NCI-H146 treated with DMSO at 0.1 percent for 48 hours (cell line): ENCODE data around the gene MAP3K8.

ENCODE experiments used
- DNase-seq: peaks from one replicate; lab custom pipeline; 2025; ENCODE audit not compliant: unreplicated experiment; lab: John Stamatoyannopoulos, UW

Gene MAP3K8

GRCh38 chr10:30433730-30434272 lies at the start of gene MAP3K8:
Gene MAP3K8 (plus strand): TSS chr10:30434184. CDS start chr10:30438939, 4,755 bp downstream.
- DNase-seq, result peak; percentile 7

DNA sequence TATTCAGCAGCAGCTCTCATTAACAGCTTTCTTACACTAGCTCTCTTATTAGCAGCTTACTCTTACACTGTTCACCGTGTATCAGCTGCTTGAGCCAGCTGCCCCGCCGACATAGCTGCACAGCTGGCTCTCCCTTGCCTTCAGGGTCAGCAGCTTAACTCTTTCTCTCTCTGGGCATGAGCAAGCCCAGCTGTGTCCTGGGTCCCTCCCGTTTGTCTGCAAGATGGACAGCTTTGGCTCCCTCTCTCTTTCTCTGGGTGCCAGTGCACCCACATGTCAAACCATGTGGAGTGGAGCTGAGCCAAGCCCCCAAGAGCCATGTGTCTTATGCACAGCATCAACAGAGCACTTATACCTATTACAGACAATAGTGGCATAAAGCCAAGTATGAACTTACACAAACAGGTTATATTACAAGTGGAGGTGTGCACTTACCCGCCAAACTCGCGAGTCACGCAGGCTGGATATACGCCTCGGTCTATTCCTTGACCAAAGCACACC lies 49.2 kb upstream of the MAP3K8 start:
- DNase-seq, result no peak

- no peak for DNase-seq
Measured at GRCh38 chr10:30386801-30387588, 47.0 kb upstream of the MAP3K8 start.

DNA sequence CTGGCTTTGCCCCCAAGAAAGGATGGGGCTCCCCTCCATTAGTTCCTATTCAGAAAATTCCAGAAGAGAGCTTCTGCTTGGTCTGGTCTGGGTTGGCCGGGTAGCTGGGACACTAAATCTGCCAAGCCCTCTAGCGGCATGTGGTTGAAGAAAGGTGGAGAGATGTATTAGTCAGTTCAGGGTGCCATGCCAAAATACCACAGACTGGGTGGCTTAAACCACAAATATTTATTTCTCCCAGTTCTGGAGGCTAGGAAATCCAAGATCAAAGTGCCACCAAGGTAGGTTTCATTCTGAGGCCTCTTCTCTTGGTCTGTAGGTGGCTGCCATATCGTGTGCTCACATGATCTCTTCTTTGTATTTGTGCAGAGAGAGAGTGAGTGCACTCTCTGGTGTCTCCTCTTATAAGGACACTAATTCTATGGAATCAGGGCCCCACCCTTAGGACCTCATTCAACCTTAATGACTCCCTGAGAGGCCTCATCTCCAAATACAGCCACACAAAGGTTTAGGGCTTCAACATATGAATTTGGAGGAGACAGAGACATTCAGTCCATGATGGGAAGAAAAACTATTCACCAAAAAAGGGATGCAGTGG lies 46.2 kb upstream of the MAP3K8 start:
- no peak for DNase-seq

GRCh38 chr10:30389543-30389942 lies 44.4 kb upstream of the MAP3K8 start:
- DNase-seq, result no peak

- DNase-seq, result no peak
Measured at GRCh38 chr10:30390207-30390606, 43.8 kb upstream of the MAP3K8 start.

DNA sequence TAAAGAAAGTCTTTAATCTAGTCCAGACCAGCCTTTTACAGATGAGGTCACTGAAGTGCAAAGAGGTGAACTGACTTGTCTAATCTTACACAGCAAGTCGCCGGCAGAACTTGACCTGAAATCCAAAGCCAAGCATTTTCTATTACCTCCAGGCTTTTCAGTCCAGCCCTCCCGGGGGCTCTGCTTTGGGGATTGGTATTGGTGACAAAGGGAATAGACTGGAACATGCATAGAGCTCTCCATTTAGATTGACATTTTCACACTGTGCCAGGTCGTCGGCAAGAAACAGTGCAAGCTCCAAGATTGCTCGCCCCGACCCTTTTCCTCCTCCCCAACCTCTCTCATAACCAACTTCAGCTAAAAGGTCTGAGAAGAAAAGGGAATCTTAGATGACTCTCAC lies 42.7 kb upstream of the MAP3K8 start:
- no peak for DNase-seq

DNA sequence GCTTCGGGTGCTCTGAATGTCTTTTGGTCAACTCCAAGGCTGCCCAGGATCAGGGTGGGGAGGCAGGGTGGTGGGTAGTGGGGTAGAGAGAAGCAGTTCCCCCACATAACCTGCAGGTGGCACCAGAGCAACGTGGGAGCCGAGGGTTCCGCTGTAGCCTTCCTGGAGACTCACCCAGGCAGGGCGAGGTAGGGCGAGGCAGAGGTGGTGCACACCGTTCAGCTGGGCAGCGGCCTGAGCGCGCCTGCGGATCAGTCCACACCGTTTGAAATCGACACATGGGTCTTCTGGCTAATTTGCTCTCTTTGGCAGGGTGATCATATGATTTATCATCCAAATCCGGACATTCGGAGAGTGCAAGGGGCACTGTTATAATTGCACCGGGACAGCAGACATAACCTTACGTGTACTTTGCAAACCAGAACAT lies 41.4 kb upstream of the MAP3K8 start:
- DNase-seq, result peak; percentile 12

DNA sequence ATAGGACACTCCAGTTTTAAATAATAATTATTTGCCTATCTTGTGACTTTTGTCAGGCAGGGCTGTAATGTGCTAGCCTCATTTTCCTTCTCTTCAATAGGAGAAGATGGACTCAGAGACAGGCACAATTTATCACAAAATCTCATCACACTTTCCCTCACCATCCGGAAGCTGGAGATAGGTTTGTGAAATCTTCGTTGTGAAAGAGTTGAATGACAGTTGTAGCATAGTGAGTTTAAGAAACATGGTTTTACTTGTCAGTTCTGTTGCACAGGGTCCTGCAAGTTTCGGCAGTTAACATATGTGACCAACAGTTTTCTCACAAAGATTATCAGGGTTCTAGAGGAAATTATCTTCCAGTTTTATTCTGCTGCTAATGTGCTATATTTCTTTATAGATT lies 37.7 kb upstream of the MAP3K8 start:
- DNase-seq, result no peak

DNA sequence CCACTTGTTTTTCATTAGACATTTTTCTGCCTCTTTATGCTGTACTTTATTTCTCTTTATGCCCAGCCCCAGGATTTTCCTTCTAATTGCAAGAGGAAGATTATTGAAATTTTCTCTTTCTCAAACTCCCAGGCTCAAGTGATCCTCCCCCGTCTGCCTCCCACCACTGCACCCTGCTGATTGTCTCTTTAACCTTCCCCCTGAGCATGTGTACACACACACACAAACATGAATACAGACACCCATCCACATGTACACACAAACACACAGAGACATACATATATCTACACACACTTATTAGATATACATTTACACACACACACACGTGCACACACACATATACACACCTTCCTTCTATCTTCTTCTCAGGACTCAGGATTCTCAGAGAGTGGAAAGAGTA lies 37.3 kb upstream of the MAP3K8 start:
- DNase-seq, result no peak

DNA sequence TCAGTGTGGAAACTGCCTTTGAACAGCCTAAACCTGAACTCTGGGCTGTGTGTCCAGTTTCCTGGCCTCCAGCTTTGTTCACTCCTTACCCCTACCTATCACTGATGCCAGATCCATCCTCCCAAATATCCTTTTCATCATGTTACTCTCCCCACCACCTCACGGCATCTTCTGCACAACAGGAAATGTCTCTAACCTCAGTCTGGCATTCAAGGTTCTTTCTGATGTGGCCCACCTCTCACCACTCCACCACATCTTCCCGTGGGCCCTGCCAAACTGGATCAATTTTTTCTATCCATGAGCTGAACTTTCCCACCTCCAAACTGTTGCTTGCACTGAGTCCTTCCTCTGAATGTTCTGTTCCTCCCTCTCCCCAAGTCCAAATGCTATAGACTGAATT lies 35.8 kb upstream of the MAP3K8 start:
- DNase-seq, result no peak

- no peak for DNase-seq
Measured at GRCh38 chr10:30398788-30399187, 35.2 kb upstream of the MAP3K8 start.

GRCh38 chr10:30403494-30403893 lies 30.5 kb upstream of the MAP3K8 start:
- no peak for DNase-seq

GRCh38 chr10:30404540-30404939 lies 29.4 kb upstream of the MAP3K8 start:
- no peak for DNase-seq

GRCh38 chr10:30411263-30411662 lies 22.7 kb upstream of the MAP3K8 start:
- DNase-seq, result no peak

GRCh38 chr10:30412901-30413300 lies 21.1 kb upstream of the MAP3K8 start:
- DNase-seq, result no peak

- DNase-seq, result no peak
Measured at GRCh38 chr10:30413996-30414576, 19.9 kb upstream of the MAP3K8 start.

DNA sequence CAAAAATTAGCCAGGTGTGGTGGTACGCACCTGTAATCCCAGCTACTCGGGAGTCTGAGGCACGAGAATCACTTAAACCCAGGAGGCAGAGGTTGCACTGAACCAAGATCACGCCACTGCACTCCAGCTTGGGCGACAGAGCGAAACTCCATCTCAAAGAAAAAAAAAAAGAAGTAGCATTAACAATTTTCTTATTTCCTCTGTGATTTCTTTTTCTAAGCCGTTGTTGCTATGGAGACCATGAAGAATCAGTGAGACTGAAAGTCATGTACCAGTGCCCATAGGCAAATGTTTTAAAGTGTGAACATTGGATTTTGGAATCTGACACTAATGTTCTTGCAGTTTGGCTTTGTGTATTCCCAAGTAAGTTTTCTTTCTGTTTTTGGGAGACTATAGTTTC lies 18.4 kb upstream of the MAP3K8 start:
- no peak for DNase-seq

- DNase-seq, result no peak
Measured at GRCh38 chr10:30417301-30417700, 16.7 kb upstream of the MAP3K8 start.

- DNase-seq, result no peak
Measured at GRCh38 chr10:30420266-30420665, 13.7 kb upstream of the MAP3K8 start.

DNA sequence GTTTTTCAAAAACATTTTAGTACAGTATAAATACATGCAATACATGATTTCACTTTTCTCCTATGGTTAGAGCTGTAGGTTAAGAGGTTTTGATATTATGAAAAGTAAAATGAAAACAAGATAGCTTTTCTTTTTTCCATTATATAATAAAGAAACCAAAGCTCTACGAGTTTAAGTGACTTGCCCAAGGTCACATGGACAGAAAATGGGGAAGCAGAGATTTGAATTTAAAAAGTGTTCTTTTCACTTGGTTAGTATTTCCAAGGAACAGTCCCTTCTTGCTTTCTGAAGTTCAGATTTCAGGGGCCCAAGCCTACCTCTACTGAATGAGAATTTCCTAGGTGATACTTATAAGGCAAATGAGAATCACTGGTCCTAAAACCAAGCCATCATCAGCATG lies 13.2 kb upstream of the MAP3K8 start:
- DNase-seq, result no peak

DNA sequence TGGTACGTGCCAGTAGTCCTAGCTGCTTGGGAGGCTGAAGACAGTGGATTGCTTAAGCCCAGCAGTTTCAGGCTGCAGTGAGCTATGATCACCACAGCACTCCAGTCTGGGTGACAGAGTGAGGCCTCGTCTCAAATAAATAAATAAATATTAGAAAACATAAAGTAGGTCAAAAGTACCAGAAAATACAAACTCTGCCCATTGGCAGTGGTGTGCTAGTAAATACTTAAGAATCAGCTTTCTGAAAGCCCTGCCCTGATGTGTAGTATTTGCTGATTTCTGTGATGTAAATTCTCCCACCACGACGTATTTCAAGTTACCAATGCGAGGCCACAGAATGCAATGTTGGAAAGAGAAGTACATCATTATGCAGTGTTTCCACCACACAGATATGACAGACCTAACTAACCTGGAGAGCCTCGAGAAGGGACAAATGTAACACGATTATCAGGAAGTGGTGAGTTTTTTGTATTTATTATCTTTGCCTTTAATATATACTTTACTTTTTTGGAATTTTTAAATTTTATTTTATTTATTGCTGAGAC lies 11.8 kb upstream of the MAP3K8 start:
- no peak for DNase-seq
